Activated CD4-positive, CD25-positive, alpha-beta regulatory T cell treated with anti-CD3 and anti-CD28 coated beads, Interleukin-2, amount 50 U/mL, for 24 hours (primary cell): ENCODE results near the gene STX8.
"Not testable (repeated sequence)": the region's sequence is repeated elsewhere in the genome, so short reads cannot be mapped to it uniquely, and the experiment has no call there.

Experiments used
- ATAC-seq, 2 donors: fragments of 150-1000 bp; cut with Tn5 transposase; one replicate each; pipeline ENCODE4 v1.10.0; 2021; ENCODE audit warnings: mild to moderate bottlenecking in 1 of 2, moderate library complexity in 1 of 2

Gene STX8

GRCh38 chr17:9575381-9576101 is at the start of gene STX8:
TSS of gene STX8 (minus strand) at chr17:9575820. CDS start at chr17:9575808, 12 bp downstream.
- peak; percentile 71 to 74 for ATAC-seq

GRCh38 chr17:9622961-9623360 is 47.3 kb upstream of the STX8 start:
- no peak for ATAC-seq

- ATAC-seq: no peak
Observed at GRCh38 chr17:9615486-9615885, 39.9 kb upstream of the STX8 start.

GRCh38 chr17:9612006-9612405 is 36.4 kb upstream of the STX8 start:
- no peak for ATAC-seq

GRCh38 chr17:9611557-9611956 is 35.9 kb upstream of the STX8 start:
- ATAC-seq: no peak

- ATAC-seq: not testable (repeated sequence)
Observed at GRCh38 chr17:9607058-9607457, 31.4 kb upstream of the STX8 start.

GRCh38 chr17:9606453-9606852 is 30.8 kb upstream of the STX8 start:
- ATAC-seq: no peak

- ATAC-seq: not testable (repeated sequence)
Observed at GRCh38 chr17:9604583-9604982, 29.0 kb upstream of the STX8 start.

- no peak for ATAC-seq
Observed at GRCh38 chr17:9598661-9599060, 23.0 kb upstream of the STX8 start.

- not testable (repeated sequence) for ATAC-seq
Observed at GRCh38 chr17:9597638-9598037, 22.0 kb upstream of the STX8 start.

- ATAC-seq: no peak
Observed at GRCh38 chr17:9594065-9594464, 18.4 kb upstream of the STX8 start.

- ATAC-seq: no peak
Observed at GRCh38 chr17:9587969-9588656, 12.5 kb upstream of the STX8 start.

GRCh38 chr17:9577373-9577709 is 1.7 kb upstream of the STX8 start:
- no peak for ATAC-seq

- ATAC-seq: peak; percentile 69 to 72
Observed at GRCh38 chr17:9576521-9577372, 1.1 kb upstream of the STX8 start, which contains the start of gene CFAP52. TSS of gene CFAP52 (plus strand) at chr17:9576642. CDS start at chr17:9576696, 54 bp downstream.

GRCh38 chr17:9571201-9571600 is 4.4 kb downstream of the STX8 start:
- no peak for ATAC-seq

GRCh38 chr17:9568957-9569588 is 6.5 kb downstream of the STX8 start:
- ATAC-seq: no peak

GRCh38 chr17:9568004-9568403 is 7.6 kb downstream of the STX8 start:
- no peak for ATAC-seq

GRCh38 chr17:9566739-9567138 is 8.9 kb downstream of the STX8 start:
- not testable (repeated sequence) for ATAC-seq

- ATAC-seq: peak in 1 of 2 donors; percentile 55
Observed at GRCh38 chr17:9566067-9566466, 9.6 kb downstream of the STX8 start.

GRCh38 chr17:9564104-9564503 is 11.5 kb downstream of the STX8 start:
- ATAC-seq: no peak

- no peak for ATAC-seq
Observed at GRCh38 chr17:9557857-9558256, 17.8 kb downstream of the STX8 start.

- no peak for ATAC-seq
Observed at GRCh38 chr17:9557161-9557755, 18.4 kb downstream of the STX8 start.
